ENCODE results near the gene COL9A1.

Gene COL9A1

DNA sequence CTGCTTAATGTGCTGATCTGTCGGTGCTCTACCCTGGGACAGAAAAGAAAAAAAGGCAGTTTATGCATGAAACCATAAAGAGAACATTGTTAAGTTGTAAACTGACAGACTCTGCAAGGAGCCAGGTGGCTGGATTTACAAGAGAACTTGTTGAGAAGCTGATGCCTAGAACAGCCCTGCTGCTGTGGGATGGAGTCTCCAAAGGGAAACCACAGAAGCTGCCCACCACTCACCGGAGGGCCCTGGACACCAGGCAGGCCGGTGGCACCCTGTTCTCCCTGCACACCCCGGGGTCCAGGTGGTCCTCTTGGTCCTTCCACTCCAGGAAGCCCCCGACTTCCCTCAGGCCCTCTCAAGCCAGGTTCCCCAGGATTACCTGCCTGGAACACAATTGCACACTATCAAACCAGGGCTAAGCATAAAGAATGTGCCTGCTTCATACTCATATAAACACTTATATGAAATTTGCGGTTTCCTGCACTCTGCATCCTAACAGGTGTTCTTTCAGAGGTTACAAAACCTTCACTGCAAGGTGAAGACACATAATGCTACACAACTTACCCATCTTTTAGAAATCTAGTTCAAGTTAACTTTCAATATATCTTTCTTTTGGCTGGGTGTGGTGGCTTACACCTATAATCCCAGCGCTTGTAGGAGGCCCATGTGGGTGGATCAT is 68.2 kb downstream of the COL9A1 start:
- no peak overlapping the region for H3K27ac Mint-ChIP-seq

DNA sequence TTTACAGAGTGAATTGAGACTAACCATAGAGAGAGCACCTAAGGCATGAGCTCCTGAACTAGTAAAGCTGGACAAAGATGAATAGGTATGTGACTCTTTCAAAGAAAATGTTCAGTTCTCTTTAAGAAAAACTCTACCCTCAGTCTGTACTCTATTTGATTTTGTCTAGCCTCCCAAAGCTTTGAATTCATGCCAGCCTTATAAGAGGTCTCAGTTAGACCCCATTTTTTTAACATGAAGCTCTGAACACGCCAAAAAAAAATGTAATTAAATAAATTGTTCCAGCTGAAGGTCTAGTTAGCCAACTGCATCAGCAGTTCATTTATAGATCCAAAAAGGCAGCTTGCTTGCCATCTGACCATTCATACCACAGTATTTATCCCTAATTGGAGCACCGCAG is 71.6 kb downstream of the COL9A1 start:
- Mint-ChIP-seq H3K4me1 (no peaks in the 10 kb centered on the region), H3K36me3 (no peaks in the 10 kb centered on the region), H3K27ac (no peak overlapping the region), H3K9me3 (no peaks in the 10 kb centered on the region), H3K27me3 (peaks cover 0 to 6% of the 10 kb centered on the region in 2 donors), H3K4me3 (no peak overlapping the region)
- DNase-seq, result no peak
- no peak for ATAC-seq (replicated peaks)

More for the DNA sequence above, 68.2 kb downstream of the COL9A1 start:
- Mint-ChIP-seq H3K4me1 (no peaks in the 10 kb centered on the region), H3K4me3 (no peak overlapping the region), H3K9me3 (no peaks in the 10 kb centered on the region), H3K36me3 (no peaks in the 10 kb centered on the region), H3K27me3 (peaks cover 8 to 10% of the 10 kb centered on the region in 2 donors)
- no peak for DNase-seq
- no peak for ATAC-seq (replicated peaks)

DNA sequence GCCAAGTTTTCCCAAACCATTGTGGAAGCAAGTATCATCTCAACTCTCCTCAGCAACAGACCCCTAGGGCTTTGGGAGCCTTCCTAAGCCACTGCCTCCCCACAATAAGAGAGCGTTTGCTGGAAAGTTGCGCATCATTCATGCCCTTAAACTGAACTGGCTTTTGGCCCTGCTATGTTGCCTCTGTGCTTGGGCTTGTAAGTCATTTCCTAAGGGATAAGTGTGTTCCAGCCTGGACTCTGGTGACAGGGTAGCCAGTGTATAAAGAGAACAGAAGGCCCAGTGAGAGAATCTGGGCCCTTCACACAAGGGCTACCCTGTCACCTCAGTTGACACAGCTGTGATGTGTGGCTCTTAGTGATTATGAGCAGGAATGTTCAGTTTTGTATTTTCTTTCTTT is 77.8 kb downstream of the COL9A1 start:
- no peak overlapping the region for H3K4me3 Mint-ChIP-seq
- DNase-seq, result no peak
- H3K36me3 Mint-ChIP-seq, result no peaks in the 10 kb centered on the region
- peaks cover 5 to 6% of the 10 kb centered on the region in 2 donors for H3K27me3 Mint-ChIP-seq
- no peak for ATAC-seq (replicated peaks)
- no peaks in the 10 kb centered on the region for H3K9me3 Mint-ChIP-seq
- H3K27ac Mint-ChIP-seq, result no peak overlapping the region
- H3K4me1 Mint-ChIP-seq, result peaks cover 0 to 8% of the 10 kb centered on the region in 2 donors

DNA sequence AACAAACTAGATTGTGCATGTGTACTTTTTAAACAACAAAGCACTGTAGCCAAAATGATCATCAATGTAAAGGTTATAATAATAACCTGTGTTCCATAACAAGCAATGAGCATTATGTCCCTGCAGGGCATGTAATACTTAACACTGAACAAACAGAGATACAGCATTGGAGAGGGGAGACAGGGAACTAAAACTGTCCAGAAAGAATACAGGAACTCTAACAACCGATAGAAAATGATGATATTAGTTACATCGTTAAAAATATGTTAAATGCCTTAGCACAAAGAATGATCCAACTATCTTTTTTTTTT is 80.5 kb downstream of the COL9A1 start:
- no peak overlapping the region for H3K4me3 Mint-ChIP-seq
- H3K9me3 Mint-ChIP-seq, result no peaks in the 10 kb centered on the region
- no peak overlapping the region for H3K27ac Mint-ChIP-seq
- H3K27me3 Mint-ChIP-seq, result peaks cover 5 to 6% of the 10 kb centered on the region in 2 donors
- peaks cover 0 to 8% of the 10 kb centered on the region in 2 donors for H3K4me1 Mint-ChIP-seq
- DNase-seq (no peak), ATAC-seq (replicated peaks) (no peak)
- H3K36me3 Mint-ChIP-seq, result no peaks in the 10 kb centered on the region

DNA sequence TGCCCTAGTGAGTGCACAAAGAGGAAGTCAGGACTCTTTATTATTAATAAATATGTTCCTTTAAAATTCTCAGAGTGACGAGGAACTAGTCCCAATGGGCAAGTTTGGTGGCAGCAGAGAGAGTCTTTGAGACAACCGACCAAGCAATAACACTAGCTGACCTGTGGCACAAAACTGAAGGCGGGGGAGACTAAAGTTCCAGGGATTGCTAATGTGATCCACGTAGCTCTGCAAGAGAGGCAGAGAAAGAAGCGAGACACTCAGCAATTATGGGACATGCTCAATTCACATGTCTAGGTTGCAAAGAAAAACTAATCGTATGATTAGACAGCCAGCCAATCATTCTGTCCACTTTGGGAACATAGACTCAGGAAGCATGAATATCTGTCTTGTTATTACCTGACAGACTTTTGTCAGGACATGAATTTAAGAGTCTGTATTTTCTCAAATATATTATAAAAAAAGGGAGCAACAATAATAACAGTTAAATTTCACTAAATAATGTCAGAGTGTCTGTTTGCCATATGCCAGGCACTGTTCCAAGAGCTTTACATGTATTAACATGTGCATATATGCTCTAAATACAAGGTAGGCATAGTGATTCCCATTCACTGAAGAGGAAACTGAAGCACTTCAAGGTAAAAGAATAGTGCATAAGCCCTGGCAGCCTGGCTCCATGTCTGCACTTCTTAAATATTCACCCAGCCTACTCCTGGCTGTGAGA is 81.0 kb downstream of the COL9A1 start:
- Mint-ChIP-seq H3K27ac (no peak overlapping the region), H3K9me3 (no peaks in the 10 kb centered on the region), H3K4me1 (peaks cover 0 to 8% of the 10 kb centered on the region in 2 donors), H3K36me3 (no peaks in the 10 kb centered on the region), H3K27me3 (peaks cover 3 to 5% of the 10 kb centered on the region in 2 donors), H3K4me3 (no peak overlapping the region)
- ATAC-seq (replicated peaks) (peak; percentile 29 to 59), DNase-seq (no peak)

DNA sequence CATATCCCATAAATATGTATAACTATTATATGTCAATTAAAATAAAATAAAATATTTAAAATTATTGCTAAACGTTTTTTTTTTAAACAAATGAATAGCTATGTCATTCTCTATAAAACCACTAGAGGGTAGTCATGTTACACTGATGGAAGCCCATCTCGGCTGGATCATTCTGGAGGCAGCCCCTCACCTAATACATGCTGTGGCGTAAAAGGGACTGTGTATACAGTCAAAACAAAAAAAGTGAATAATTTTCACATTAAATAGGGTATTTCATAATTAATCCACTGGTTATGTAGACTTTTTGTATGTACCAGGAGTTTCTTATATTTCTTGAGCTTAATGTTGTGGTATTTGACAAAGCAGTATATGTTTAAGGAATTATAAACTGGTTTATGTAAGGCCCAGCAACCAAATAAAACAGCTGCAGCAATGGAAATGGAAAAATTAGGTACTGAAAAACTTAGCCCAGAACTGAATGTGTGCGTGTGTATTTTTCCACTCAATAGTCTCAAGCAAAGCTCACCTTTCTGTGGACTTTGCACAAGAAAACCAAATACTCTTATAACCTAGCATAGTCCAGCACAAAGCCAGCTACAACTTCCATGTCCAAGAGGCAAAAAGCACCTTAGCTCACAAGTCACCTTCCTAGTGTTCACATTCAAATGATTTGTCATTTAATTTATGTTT is 81.7 kb downstream of the COL9A1 start:
- Mint-ChIP-seq H3K9me3 (no peaks in the 10 kb centered on the region), H3K27ac (no peak overlapping the region), H3K4me3 (no peak overlapping the region), H3K27me3 (peaks cover 0 to 5% of the 10 kb centered on the region in 2 donors), H3K4me1 (peaks cover 0 to 8% of the 10 kb centered on the region in 2 donors), H3K36me3 (no peaks in the 10 kb centered on the region)
- DNase-seq (no peak), ATAC-seq (replicated peaks) (peak in 1 of 2 donors; percentile 76)

DNA sequence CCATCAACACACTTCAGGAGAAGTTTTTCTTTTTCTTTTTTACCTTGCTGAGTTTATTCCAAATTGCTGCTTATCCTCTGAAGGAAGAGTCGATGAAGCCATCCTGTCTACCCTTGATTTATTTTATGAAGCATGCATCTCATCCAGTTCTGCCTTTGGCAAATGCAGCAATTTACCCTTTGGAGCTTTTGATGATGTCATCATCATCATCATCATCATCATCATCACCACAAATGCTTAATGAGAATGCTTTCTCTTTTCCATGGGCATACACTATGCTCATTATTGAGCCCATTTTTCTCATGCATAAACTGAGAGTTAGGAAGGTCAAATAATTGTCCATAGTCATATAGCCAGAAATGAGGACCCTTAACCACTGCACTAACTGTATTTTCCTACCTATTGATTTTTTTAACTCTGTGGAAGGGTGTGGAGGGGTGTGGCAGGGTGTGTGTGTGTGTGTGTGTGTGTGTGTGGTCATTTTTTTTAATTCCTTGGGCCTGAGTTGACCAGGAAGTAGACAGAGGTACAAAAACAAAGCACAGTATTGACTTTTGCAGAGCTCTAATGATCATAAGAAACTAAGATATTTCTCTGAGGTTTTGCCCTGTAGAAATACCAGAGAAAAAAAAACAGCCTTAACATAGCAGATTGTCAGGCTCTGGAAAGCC is 82.8 kb downstream of the COL9A1 start:
- Mint-ChIP-seq H3K36me3 (no peaks in the 10 kb centered on the region), H3K9me3 (no peaks in the 10 kb centered on the region), H3K27me3 (peaks cover 0 to 5% of the 10 kb centered on the region in 2 donors), H3K4me3 (no peak overlapping the region), H3K4me1 (peaks cover 0 to 8% of the 10 kb centered on the region in 2 donors), H3K27ac (no peak overlapping the region)
- ATAC-seq (replicated peaks), result no peak
- no peak for DNase-seq

DNA sequence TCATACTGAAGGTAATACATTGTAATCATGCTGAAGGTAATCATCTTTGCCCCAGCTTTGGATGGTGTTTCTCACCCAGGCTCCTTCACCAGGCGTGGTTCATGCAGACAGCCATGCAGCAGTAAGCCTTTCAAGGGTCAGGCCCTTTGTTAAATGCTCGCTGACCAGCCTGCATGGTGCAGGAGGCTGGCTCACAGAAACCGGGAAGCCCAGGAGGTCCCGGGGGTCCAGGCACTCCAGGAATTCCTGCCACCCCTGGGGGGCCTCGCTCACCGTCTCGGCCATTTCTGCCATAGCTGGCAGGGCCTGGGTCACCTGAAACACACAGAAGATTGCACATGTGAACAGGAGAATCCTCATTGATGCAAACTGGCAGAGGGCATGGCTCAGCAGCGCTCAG is 86.1 kb downstream of the COL9A1 start:
- Mint-ChIP-seq H3K27me3 (no peaks in the 10 kb centered on the region), H3K4me3 (no peak overlapping the region), H3K9me3 (no peaks in the 10 kb centered on the region), H3K4me1 (peaks cover 0 to 8% of the 10 kb centered on the region in 2 donors), H3K27ac (no peak overlapping the region), H3K36me3 (no peaks in the 10 kb centered on the region)
- DNase-seq, result no peak
- ATAC-seq (replicated peaks), result no peak

DNA sequence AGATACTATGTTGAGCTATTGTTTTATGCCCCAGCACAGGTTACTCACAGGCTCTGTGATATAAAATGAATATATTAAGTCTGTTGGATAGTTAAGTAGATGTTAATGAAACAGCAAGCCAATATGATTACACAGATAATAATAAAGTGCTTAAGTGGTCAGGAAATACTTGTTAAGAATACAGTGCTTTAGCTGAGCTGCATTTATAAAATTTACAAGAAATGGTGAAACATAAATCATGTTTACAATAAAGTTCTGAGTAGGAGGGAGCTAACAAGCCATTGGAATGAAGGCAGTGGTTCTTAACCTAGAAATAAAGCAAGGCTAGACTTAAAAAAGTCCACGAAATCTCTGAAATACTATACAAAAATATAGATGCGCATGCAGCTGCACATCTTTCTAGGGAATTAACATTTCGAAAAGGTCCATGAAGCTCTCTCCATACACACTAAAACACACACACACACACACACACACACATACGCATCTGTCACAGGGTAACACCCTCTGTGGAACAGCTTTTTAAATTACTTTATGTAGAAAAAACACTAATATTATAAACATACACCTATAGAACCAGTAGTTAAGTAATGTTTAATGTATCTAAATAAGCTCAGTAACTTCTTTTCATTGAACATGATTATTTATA is 87.3 kb downstream of the COL9A1 start:
- Mint-ChIP-seq H3K36me3 (no peaks in the 10 kb centered on the region), H3K9me3 (no peaks in the 10 kb centered on the region), H3K4me1 (no peaks in the 10 kb centered on the region), H3K27me3 (no peaks in the 10 kb centered on the region), H3K27ac (no peak overlapping the region), H3K4me3 (no peak overlapping the region)
- DNase-seq, result no peak
- ATAC-seq (replicated peaks), result no peak

DNA sequence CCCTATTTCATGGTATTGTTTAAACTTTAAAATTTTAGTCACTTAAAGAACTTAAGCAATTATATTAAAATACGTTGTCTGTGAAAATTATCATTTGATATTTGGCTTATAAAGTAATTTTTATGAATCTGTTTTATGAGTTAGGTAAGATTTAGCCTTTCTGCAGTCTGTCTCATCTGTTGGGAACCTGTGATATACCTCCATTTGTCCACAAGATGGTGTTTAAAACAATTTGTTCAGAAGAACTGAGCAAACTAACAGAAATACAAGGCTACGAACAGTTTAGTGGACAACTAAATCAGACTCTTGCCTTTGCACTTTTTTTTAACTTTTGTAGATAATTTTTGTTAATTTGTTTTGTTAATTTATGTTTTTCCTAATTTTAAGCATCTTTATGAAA is 92.4 kb downstream of the COL9A1 start:
- DNase-seq (no peak), ATAC-seq (replicated peaks) (no peak)

DNA sequence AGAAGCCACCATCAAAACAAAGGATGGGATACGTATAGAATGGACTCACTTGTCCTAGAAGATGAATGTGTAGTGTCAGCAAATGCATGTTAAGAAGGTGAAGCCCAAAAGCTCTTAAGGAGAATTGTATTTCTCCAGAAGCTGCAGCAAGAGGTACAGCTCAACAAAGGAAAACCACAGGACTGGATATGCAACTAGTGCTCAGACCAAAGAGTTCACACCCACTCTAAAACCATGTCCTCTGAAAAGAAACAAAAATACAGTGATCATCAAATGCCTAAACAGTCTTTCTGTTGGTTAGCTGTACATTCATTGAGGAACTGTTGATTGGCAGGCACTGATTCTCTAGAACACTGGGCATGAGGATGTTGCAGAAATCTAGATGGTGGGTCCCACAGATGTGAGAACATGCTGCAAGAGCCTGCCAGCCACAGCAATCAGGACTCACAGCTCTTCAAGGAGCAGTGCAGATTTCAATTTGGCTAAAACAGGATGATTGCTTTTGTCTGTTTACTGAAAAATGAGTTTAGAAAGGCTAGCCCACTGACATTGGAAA is 94.6 kb downstream of the COL9A1 start:
- no peak overlapping the region for H3K4me3 Mint-ChIP-seq
- DNase-seq, result no peak
- no peak overlapping the region for H3K27ac Mint-ChIP-seq
- H3K9me3 Mint-ChIP-seq, result no peaks in the 10 kb centered on the region
- H3K4me1 Mint-ChIP-seq, result no peaks in the 10 kb centered on the region
- H3K36me3 Mint-ChIP-seq, result peaks cover 6 to 8% of the 10 kb centered on the region in 2 donors
- H3K27me3 Mint-ChIP-seq, result no peaks in the 10 kb centered on the region
- ATAC-seq (replicated peaks), result no peak

More for the DNA sequence above, 92.4 kb downstream of the COL9A1 start:
- Mint-ChIP-seq H3K9me3 (no peaks in the 10 kb centered on the region), H3K4me1 (no peaks in the 10 kb centered on the region), H3K27ac (no peak overlapping the region), H3K27me3 (no peaks in the 10 kb centered on the region), H3K4me3 (no peak overlapping the region), H3K36me3 (peaks cover 6 to 7% of the 10 kb centered on the region in 2 donors)

DNA sequence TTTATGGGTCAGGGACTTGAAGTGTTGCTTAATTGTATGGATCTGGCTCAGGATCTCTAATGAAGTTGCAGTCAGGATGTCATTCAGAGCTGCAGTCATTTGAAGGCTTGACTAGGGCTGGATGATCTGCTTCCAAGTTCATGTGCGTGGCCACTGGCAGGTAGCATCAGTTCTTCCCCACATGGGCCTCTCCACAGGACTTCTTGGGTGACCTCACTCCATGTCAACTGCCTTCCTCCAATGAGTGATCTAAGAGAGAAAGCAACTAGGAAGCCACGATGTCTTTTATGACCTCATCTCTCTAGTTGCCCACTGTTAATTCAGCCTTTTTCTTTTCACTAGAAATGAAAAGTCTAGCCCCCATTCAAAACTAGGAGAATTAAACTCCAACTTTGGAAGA is 104.1 kb downstream of the COL9A1 start:
- ATAC-seq (replicated peaks) (no peak), DNase-seq (no peak)
- no peak overlapping the region for H3K27ac Mint-ChIP-seq
- H3K4me1 Mint-ChIP-seq, result no peaks in the 10 kb centered on the region
- no peaks in the 10 kb centered on the region for H3K27me3 Mint-ChIP-seq
- H3K4me3 Mint-ChIP-seq, result no peak overlapping the region
- H3K36me3 Mint-ChIP-seq, result peaks cover 14 to 22% of the 10 kb centered on the region in 2 donors
- no peaks in the 10 kb centered on the region for H3K9me3 Mint-ChIP-seq

DNA sequence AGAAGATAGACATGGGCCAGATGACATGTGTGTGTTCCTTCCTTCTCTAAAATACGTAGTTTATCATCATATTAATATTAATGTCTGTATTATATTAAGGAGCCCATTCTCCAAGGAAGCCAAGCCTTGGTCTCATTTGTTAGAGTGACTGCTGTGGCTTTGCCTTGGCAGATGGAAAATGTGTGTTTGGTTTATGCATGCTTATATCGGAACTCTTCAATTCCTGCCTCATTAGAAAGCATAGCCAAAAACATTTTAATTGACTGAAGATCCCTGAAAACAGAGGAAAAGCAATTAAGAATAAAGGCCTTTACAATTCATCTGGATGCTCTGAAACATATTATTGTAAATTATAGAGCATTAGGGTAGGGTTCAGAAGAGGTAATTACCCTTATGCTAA is 106.4 kb downstream of the COL9A1 start:
- no peaks in the 10 kb centered on the region for H3K27me3 Mint-ChIP-seq
- no peak overlapping the region for H3K4me3 Mint-ChIP-seq
- H3K9me3 Mint-ChIP-seq, result no peaks in the 10 kb centered on the region
- ATAC-seq (replicated peaks), result no peak
- H3K36me3 Mint-ChIP-seq, result peaks cover 26 to 33% of the 10 kb centered on the region in 2 donors
- H3K4me1 Mint-ChIP-seq, result peaks cover 0 to 2% of the 10 kb centered on the region in 2 donors
- H3K27ac Mint-ChIP-seq, result no peak overlapping the region
- DNase-seq, result no peak

DNA sequence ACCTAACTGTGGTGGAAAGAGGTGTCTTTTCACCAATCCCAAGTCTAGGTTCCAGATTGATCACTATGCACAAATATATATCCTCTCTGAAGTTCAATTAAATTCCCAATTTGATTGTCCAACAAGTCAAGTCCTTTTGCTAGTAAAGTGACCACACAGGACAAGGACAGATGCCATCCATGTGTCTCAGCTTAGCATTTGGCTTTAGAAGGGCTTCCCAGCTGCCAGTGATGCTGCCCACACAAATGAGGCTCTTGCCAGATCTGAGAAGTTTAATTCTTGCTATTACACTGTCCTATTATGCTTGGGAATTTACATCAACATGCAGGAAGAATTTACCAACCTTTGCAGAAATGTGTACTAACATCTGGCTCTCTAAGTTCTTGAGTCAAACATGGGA is 108.5 kb downstream of the COL9A1 start:
- Mint-ChIP-seq H3K9me3 (no peaks in the 10 kb centered on the region), H3K27ac (no peak overlapping the region), H3K4me3 (no peak overlapping the region), H3K27me3 (no peaks in the 10 kb centered on the region), H3K4me1 (peaks cover 0 to 2% of the 10 kb centered on the region in 2 donors), H3K36me3 (peaks cover 28 to 39% of the 10 kb centered on the region in 2 donors)
- ATAC-seq (replicated peaks), result no peak
- no peak for DNase-seq

Measured in stimulated activated naive B cell treated with anti-CD40 and anti-IgM and Interleukin-4, amounts not matched to agents 10 μg/mL and 1 μg/mL and 100 μg/mL, for 72 hours (primary cell).